Right atrium auricular region (tissue), 2 donors: Measurements from ENCODE around the gene PTPRU. TPM values are rescaled to one million over a fixed set of nuclear protein-coding genes. Genes with fewer than 3 reads are reported as not detected.

ENCODE experiments used
- DNase-seq: peaks from one replicate; pipeline ENCODE4 v3.0.0-alpha.2; 2019; ENCODE audit warnings: low spot score
- H3K27ac ChIP-seq, 2 donors: fragments of 200-600 bp; sonication (generic); 1 replicate in 1 of 2; 2 replicates in 1 of 2; pipeline ENCODE4 v1.5.1; 2016 to 2019
- H3K27me3 ChIP-seq, 2 donors: fragments of 200-600 bp; sonication (generic); one replicate each; pipeline versions ENCODE4 v1.5.1 to v1.6.0; 2017 to 2019
- H3K36me3 ChIP-seq: fragments of 200-600 bp; sonication (generic); one replicate; pipeline ENCODE4 v1.5.1; 2016
- H3K4me1 ChIP-seq, 2 donors: fragments of 200-600 bp; sonication (generic); one replicate each; pipeline versions ENCODE4 v1.5.1 to v1.6.0; 2017 to 2019
- H3K4me3 ChIP-seq, 2 donors: fragments of 200-600 bp; sonication (generic); 1 replicate in 1 of 2; 2 replicates in 1 of 2; pipeline ENCODE4 v1.5.1; 2017 to 2019; ENCODE audit warnings: mild to moderate bottlenecking in 1 of 2, moderate library complexity in 1 of 2
- H3K9me3 ChIP-seq, 2 donors: fragments of 200-600 bp; sonication (generic); one replicate each; pipeline ENCODE4 v1.5.1; 2019
- CTCF ChIP-seq, 2 donors: fragments of 200-600 bp; sonication (generic); IDR thresholded peaks; one replicate each; pipeline ENCODE4 v1.5.1; 2019; ENCODE audit warnings: antibody characterized with exemption in 2 of 2
- total RNA-seq, 2 donors: library from RNA; depleted of rRNA; stranded (reverse); fragments of >200 nt; gene quantifications; one replicate each; pipeline ENCODE4 v1.1.0, GENCODE V29; 2016

The PTPRU gene
- total RNA-seq, 2 donors from 2014 or later: 15.9 to 22.4 TPM

GRCh38 chr1:29319300-29320110 is 83.2 kb downstream of the PTPRU start:
- TF ChIP-seq CTCF (IDR thresholded peaks at IDR 0.05): no peak
- H3K4me1 ChIP-seq: no peaks in the 10 kb centered on the region
- peaks cover 17% of the 10 kb centered on the region for H3K36me3 ChIP-seq
- H3K27ac ChIP-seq: no peak overlapping the region
- DNase-seq: no peak
- no peaks in the 10 kb centered on the region for H3K27me3 ChIP-seq
- H3K4me3 ChIP-seq: no peak overlapping the region
- no peaks in the 10 kb centered on the region for H3K9me3 ChIP-seq

GRCh38 chr1:29320156-29320940 is 84.0 kb downstream of the PTPRU start:
- no peaks in the 10 kb centered on the region for H3K4me1 ChIP-seq
- H3K4me3 ChIP-seq: no peak overlapping the region
- TF ChIP-seq CTCF (IDR thresholded peaks at IDR 0.05): no peak
- H3K9me3 ChIP-seq: no peaks in the 10 kb centered on the region
- no peaks in the 10 kb centered on the region for H3K27me3 ChIP-seq
- DNase-seq: no peak
- no peak overlapping the region for H3K27ac ChIP-seq
- peaks cover 9% of the 10 kb centered on the region for H3K36me3 ChIP-seq

GRCh38 chr1:29321176-29321575 is 84.9 kb downstream of the PTPRU start:
- Histone ChIP-seq H3K27me3 (no peaks in the 10 kb centered on the region), H3K36me3 (peaks cover 9% of the 10 kb centered on the region), H3K4me1 (no peaks in the 10 kb centered on the region), H3K4me3 (no peak overlapping the region), H3K27ac (no peak overlapping the region), H3K9me3 (no peaks in the 10 kb centered on the region)
- TF ChIP-seq CTCF (IDR thresholded peaks at IDR 0.05): no peak
- no peak for DNase-seq

GRCh38 chr1:29322147-29322694 is 85.9 kb downstream of the PTPRU start:
- DNase-seq: no peak
- Histone ChIP-seq H3K4me3 (no peak overlapping the region), H3K27me3 (no peaks in the 10 kb centered on the region), H3K9me3 (no peaks in the 10 kb centered on the region), H3K4me1 (no peaks in the 10 kb centered on the region), H3K27ac (no peak overlapping the region), H3K36me3 (peaks cover 9% of the 10 kb centered on the region)
- TF ChIP-seq CTCF (IDR thresholded peaks at IDR 0.05): no peak

GRCh38 chr1:29322861-29323585 is 86.7 kb downstream of the PTPRU start:
- Histone ChIP-seq H3K4me3 (no peak overlapping the region), H3K36me3 (peaks cover 3% of the 10 kb centered on the region), H3K27ac (no peak overlapping the region), H3K4me1 (no peaks in the 10 kb centered on the region), H3K27me3 (no peaks in the 10 kb centered on the region), H3K9me3 (no peaks in the 10 kb centered on the region)
- DNase-seq: no peak
- TF ChIP-seq CTCF (IDR thresholded peaks at IDR 0.05): no peak
